ENCODE measurements around the gene ALOX12. TPM values are rescaled to one million over a fixed set of nuclear protein-coding genes. Genes with fewer than 3 reads are reported as not detected.

Gene ALOX12, protein sequence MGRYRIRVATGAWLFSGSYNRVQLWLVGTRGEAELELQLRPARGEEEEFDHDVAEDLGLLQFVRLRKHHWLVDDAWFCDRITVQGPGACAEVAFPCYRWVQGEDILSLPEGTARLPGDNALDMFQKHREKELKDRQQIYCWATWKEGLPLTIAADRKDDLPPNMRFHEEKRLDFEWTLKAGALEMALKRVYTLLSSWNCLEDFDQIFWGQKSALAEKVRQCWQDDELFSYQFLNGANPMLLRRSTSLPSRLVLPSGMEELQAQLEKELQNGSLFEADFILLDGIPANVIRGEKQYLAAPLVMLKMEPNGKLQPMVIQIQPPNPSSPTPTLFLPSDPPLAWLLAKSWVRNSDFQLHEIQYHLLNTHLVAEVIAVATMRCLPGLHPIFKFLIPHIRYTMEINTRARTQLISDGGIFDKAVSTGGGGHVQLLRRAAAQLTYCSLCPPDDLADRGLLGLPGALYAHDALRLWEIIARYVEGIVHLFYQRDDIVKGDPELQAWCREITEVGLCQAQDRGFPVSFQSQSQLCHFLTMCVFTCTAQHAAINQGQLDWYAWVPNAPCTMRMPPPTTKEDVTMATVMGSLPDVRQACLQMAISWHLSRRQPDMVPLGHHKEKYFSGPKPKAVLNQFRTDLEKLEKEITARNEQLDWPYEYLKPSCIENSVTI
- under 1 TPM in 2 of 9 donors, not detected in 7; 0.23 to 0.39 TPM for total RNA-seq
- polyA plus RNA-seq, result under 1 TPM in 1 of 3 donors, not detected in 2; 0.16 TPM
- long read RNA-seq, donor 1, result 0 reads
- long read RNA-seq, donor 2, result 0 reads
- long read RNA-seq, donor 3, result 0 reads
- long read RNA-seq, donor 4, partial matches to known transcripts, result 0 of 1 reads
- long read RNA-seq, donor 4, other reads (novel, unspliced or antisense), result 1 of 1 reads
- long read RNA-seq, donor 5, result 0 reads
- long read RNA-seq, donor 6, result 0 reads
- long read RNA-seq, donor 7, result 0 reads
- long read RNA-seq, donor 8, result 0 reads
- long read RNA-seq, donor 9, result 0 reads
- long read RNA-seq, donor 10, result 0 reads

DNA sequence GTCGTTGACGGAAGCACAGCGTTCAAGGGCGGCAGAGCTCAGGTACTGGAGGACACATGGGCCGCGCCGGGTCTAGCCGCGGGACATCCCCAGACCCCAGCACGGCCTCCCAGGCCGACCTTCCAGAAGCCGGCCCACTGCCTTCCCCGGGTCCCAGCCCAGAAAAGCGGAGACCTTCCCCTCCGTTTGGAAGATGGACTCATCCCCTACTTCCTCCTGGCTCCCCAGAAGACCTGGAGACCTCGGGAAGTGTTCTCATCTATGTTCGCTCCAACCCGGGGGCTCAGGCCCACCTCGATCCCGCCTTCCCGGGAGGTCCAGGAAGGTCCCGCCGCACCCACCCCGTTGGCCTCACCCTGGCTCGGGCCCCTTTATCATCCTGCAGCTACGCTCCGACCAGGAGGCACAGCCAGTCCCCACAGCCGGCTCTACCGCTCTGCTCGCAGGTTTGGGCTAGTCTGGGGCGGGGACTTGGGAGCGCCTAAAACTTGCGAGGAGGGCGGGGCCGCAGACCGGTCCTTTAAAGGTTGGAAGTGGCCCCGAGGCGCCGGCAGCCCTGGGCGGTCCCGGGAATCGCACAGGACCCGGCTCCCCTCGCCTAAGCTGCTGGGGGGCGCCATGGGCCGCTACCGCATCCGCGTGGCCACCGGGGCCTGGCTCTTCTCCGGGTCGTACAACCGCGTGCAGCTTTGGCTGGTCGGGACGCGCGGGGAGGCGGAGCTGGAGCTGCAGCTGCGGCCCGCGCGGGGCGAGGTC, at the start of gene ALOX12:
TSS of gene ALOX12 (plus strand) at position 550 of the 756 bp plus-strand sequence. CDS start at position 619, 69 bp downstream.
- H3K4me3 ChIP-seq, result peak within 1 kb of the TSS in 1 of 4 donors; percentile 43
- H3K4me1 ChIP-seq (replicated peaks in 1 of 2), result peaks cover 0 to 8% of the 10 kb centered on the region in 2 donors
- 6 to 44% (median 27%) methylated on average over 7 to 64 of the region's 64 CpGs for WGBS, 4 donors
- no peaks in the 10 kb centered on the region for H3K9me3 ChIP-seq (replicated peaks in 1 of 3)
- peaks cover 0 to 12% of the 10 kb centered on the region in 2 donors for H3K36me3 ChIP-seq (replicated peaks in 1 of 2)
- no peaks in the 10 kb centered on the region for H3K27me3 ChIP-seq
- peak in 1 of 7 donors; percentile 18 for DNase-seq
- TF ChIP-seq, protein P1, sequence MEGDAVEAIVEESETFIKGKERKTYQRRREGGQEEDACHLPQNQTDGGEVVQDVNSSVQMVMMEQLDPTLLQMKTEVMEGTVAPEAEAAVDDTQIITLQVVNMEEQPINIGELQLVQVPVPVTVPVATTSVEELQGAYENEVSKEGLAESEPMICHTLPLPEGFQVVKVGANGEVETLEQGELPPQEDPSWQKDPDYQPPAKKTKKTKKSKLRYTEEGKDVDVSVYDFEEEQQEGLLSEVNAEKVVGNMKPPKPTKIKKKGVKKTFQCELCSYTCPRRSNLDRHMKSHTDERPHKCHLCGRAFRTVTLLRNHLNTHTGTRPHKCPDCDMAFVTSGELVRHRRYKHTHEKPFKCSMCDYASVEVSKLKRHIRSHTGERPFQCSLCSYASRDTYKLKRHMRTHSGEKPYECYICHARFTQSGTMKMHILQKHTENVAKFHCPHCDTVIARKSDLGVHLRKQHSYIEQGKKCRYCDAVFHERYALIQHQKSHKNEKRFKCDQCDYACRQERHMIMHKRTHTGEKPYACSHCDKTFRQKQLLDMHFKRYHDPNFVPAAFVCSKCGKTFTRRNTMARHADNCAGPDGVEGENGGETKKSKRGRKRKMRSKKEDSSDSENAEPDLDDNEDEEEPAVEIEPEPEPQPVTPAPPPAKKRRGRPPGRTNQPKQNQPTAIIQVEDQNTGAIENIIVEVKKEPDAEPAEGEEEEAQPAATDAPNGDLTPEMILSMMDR (IDR thresholded peaks at IDR 0.05), result no peak
- no peak for TF ChIP-seq POLR2A (IDR thresholded peaks at IDR 0.05)
- no peak within 1 kb of the TSS for H3K27ac ChIP-seq
- intact Hi-C loops (cut with DNase I), result no loop called here

DNA sequence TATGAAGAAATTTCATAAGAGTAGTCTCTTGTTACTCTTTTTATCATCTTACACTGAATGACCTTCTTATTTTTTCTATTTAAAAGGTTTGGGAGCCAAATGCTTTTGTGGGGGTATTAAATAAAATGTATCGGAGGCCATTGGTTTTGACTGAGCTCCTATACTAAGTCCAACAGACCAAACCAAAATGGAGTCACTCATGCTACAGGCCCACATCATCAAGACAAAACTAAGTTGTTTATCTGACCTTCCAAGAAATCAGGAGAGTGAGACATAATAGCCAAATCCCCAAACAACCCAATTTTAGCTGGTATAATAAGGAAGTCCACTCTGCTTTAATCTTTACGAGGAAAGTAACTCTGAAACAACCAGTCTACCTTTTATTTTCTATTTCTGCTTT, 48.1 kb upstream of the ALOX12 start:
- TF ChIP-seq, protein P1 (IDR thresholded peaks at IDR 0.05), result no peak
- no peak for TF ChIP-seq POLR2A (IDR thresholded peaks at IDR 0.05)
- H3K27ac ChIP-seq, result no peak overlapping the region
- intact Hi-C loops (cut with DNase I), result no loop called here

DNA sequence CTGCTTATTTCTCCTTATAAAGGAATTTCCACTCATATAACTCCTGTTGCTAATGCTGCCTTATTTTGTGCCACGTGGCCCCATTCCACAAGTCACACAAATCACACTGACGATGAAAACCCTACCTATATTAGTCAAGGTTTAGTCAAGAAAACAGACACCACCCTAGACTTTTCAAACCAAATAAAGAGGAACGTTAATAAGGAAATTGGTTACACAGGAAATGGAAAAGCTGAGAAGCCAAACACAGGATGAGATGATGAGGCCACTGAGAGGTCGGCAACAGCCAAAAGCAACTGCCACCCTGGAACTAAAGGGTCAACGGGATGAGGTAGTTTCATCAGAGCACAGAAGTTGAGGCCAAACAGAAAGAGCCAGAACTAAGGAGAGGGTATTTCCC, 47.3 kb upstream of the ALOX12 start:
- no peaks in the 10 kb centered on the region for H3K4me1 ChIP-seq (replicated peaks in 1 of 2)
- no peaks in the 10 kb centered on the region for H3K27me3 ChIP-seq
- TF ChIP-seq, protein P1 (IDR thresholded peaks at IDR 0.05), result no peak
- no peak for TF ChIP-seq POLR2A (IDR thresholded peaks at IDR 0.05)
- no peak overlapping the region for H3K27ac ChIP-seq
- no peaks in the 10 kb centered on the region for H3K36me3 ChIP-seq (replicated peaks in 1 of 2)
- no peak overlapping the region for H3K4me3 ChIP-seq
- intact Hi-C loops (cut with DNase I), result no loop called here
- peak in 1 of 7 donors; percentile 3 for DNase-seq
- H3K9me3 ChIP-seq (replicated peaks in 1 of 3), result no peaks in the 10 kb centered on the region
- WGBS, 4 donors, result 44 to 52% (median 49%) methylated on average over 5 of the region's 5 CpGs

More for the DNA sequence above, 48.1 kb upstream of the ALOX12 start:
- Histone ChIP-seq H3K27me3 (no peaks in the 10 kb centered on the region), H3K4me1 (replicated peaks in 1 of 2) (no peaks in the 10 kb centered on the region), H3K9me3 (replicated peaks in 1 of 3) (no peaks in the 10 kb centered on the region), H3K36me3 (replicated peaks in 1 of 2) (no peaks in the 10 kb centered on the region), H3K4me3 (no peak overlapping the region)
- no peak for DNase-seq
- WGBS, 4 donors, result 77 to 89% (median 81%) methylated on average over 2 of the region's 2 CpGs
